MM.1S (cell line): ENCODE data around the gene ACP6.

ENCODE experiments used
- DNase-seq: peaks from one replicate; pipeline ENCODE4 v3.0.0-alpha.2; 2015
- H2AFZ ChIP-seq: fragments of 300-600 bp; sonication (generic); 2 replicates; pipeline ENCODE4 v1.6.0; 2016; ENCODE audit warnings: antibody characterized with exemption, low read length
- H3F3A ChIP-seq: fragments of 300-600 bp; sonication (generic); 2 replicates; pipeline ENCODE4 v1.6.1; 2016; ENCODE audit warnings: mild to moderate bottlenecking, antibody characterized with exemption, low read length, moderate library complexity, mixed read lengths; ENCODE audit not compliant: insufficient read depth
- H3K27ac ChIP-seq: fragments of 300-600 bp; sonication (generic); 2 replicates; pipeline ENCODE4 v1.5.1; 2016; ENCODE audit warnings: mild to moderate bottlenecking, low read length
- H3K27me3 ChIP-seq: fragments of 300-600 bp; sonication (generic); replicated peaks from 2 replicates; pipeline ENCODE4 v1.6.0; 2016; ENCODE audit warnings: low read length; ENCODE audit not compliant: insufficient read depth
- H3K36me3 ChIP-seq: fragments of 300-600 bp; sonication (generic); replicated peaks from 2 replicates; pipeline ENCODE4 v1.6.1; 2016; ENCODE audit warnings: mild to moderate bottlenecking, low read length, mixed read lengths; ENCODE audit not compliant: insufficient read depth
- H3K4me1 ChIP-seq: fragments of 300-600 bp; sonication (generic); 2 replicates; pipeline ENCODE4 v1.6.1; 2016; ENCODE audit warnings: low read length, mixed read lengths
- H3K4me2 ChIP-seq: fragments of 300-600 bp; sonication (generic); 2 replicates; pipeline ENCODE4 v1.6.0; 2016; ENCODE audit warnings: low read depth, low read length
- H3K4me3 ChIP-seq: fragments of 300-600 bp; sonication (generic); 2 replicates; pipeline ENCODE4 v1.5.1; 2016; ENCODE audit warnings: low read length, mixed read lengths
- H3K79me2 ChIP-seq: fragments of 300-600 bp; sonication (generic); 2 replicates; pipeline ENCODE4 v1.6.1; 2016; ENCODE audit warnings: mixed run types, low read length, mixed read lengths
- H3K9ac ChIP-seq: fragments of 300-600 bp; sonication (generic); 2 replicates; pipeline ENCODE4 v1.6.1; 2016; ENCODE audit warnings: low read length, mixed read lengths
- H3K9me2 ChIP-seq: fragments of 300-600 bp; sonication (generic); replicated peaks from 2 replicates; pipeline ENCODE4 v1.6.1; 2016; ENCODE audit warnings: mild to moderate bottlenecking, low read length, mixed read lengths; ENCODE audit not compliant: insufficient read depth
- H3K9me3 ChIP-seq: fragments of 300-600 bp; sonication (generic); replicated peaks from 2 replicates; pipeline ENCODE4 v1.6.1; 2016; ENCODE audit warnings: mild to moderate bottlenecking, low read length, mixed read lengths; ENCODE audit not compliant: insufficient read depth
- H4K20me1 ChIP-seq: fragments of 300-600 bp; sonication (generic); 2 replicates; pipeline ENCODE4 v1.6.1; 2016; ENCODE audit warnings: mild to moderate bottlenecking, low read length, moderate library complexity, mixed read lengths; ENCODE audit not compliant: insufficient read depth
- EZH2 ChIP-seq: fragments of 300-600 bp; sonication (generic); optimal IDR thresholded peaks from 2 replicates; pipeline ENCODE3; 2017; ENCODE audit warnings: low read depth, mild to moderate bottlenecking, antibody characterized with exemption, low read length, mixed read lengths
- EZH2phosphoT487 ChIP-seq: fragments of 300-600 bp; sonication (generic); IDR thresholded peaks from 2 replicates; pipeline ENCODE4 v1.6.1; 2018; ENCODE audit warnings: antibody characterized with exemption, low read length
- TF ChIP-seq, protein P1 (sequence below): fragments of 300-600 bp; sonication (generic); IDR thresholded peaks from 2 replicates; pipeline ENCODE4 v1.5.1; 2016; ENCODE audit warnings: antibody characterized with exemption, low read length, mixed read lengths

Gene ACP6

GRCh38 chr1:147620543-147620942 lies 49.8 kb downstream of the ACP6 start:
- no peak overlapping the region for H2AFZ ChIP-seq
- no peak overlapping the region for H3K27ac ChIP-seq
- TF ChIP-seq EZH2phosphoT487 (no peak), EZH2 (no peak)
- TF ChIP-seq, protein P1, sequence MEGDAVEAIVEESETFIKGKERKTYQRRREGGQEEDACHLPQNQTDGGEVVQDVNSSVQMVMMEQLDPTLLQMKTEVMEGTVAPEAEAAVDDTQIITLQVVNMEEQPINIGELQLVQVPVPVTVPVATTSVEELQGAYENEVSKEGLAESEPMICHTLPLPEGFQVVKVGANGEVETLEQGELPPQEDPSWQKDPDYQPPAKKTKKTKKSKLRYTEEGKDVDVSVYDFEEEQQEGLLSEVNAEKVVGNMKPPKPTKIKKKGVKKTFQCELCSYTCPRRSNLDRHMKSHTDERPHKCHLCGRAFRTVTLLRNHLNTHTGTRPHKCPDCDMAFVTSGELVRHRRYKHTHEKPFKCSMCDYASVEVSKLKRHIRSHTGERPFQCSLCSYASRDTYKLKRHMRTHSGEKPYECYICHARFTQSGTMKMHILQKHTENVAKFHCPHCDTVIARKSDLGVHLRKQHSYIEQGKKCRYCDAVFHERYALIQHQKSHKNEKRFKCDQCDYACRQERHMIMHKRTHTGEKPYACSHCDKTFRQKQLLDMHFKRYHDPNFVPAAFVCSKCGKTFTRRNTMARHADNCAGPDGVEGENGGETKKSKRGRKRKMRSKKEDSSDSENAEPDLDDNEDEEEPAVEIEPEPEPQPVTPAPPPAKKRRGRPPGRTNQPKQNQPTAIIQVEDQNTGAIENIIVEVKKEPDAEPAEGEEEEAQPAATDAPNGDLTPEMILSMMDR: no peak
- no peaks in the 10 kb centered on the region for H3K27me3 ChIP-seq
- no peaks in the 10 kb centered on the region for H3K36me3 ChIP-seq
- H3K4me1 ChIP-seq: no peaks in the 10 kb centered on the region
- H4K20me1 ChIP-seq: no peaks in the 10 kb centered on the region
- H3K9me3 ChIP-seq: no peaks in the 10 kb centered on the region
- no peaks in the 10 kb centered on the region for H3F3A ChIP-seq
- H3K4me2 ChIP-seq: no peak overlapping the region
- no peak overlapping the region for H3K9ac ChIP-seq
- no peak overlapping the region for H3K4me3 ChIP-seq
- no peaks in the 10 kb centered on the region for H3K9me2 ChIP-seq
- no peak for DNase-seq
- H3K79me2 ChIP-seq: no peaks in the 10 kb centered on the region

DNA sequence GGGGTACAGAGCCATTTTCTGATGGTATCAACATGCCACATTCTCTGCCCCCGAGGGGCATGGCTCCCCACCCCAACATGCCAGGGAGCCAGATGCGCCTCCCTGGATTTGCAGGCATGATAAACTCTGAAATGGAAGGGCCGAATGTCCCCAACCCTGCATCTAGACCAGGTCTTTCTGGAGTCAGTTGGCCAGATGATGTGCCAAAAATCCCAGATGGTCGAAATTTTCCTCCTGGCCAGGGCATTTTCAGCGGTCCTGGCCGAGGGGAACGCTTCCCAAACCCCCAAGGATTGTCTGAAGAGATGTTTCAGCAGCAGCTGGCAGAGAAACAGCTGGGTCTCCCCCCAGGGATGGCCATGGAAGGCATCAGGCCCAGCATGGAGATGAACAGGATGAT lies 50.6 kb downstream of the ACP6 start:
- H3F3A ChIP-seq: no peaks in the 10 kb centered on the region
- no peaks in the 10 kb centered on the region for H3K9me2 ChIP-seq
- H3K36me3 ChIP-seq: no peaks in the 10 kb centered on the region; the same call in 1 of the 2 replicates
- no peaks in the 10 kb centered on the region for H3K79me2 ChIP-seq
- no peak overlapping the region for H3K4me2 ChIP-seq
- H3K4me1 ChIP-seq: no peaks in the 10 kb centered on the region
- TF ChIP-seq EZH2phosphoT487: no peak
- TF ChIP-seq, protein P1: no peak
- no peak for TF ChIP-seq EZH2
- no peak overlapping the region for H3K4me3 ChIP-seq
- no peak overlapping the region for H2AFZ ChIP-seq
- no peak overlapping the region for H3K27ac ChIP-seq
- H4K20me1 ChIP-seq: no peaks in the 10 kb centered on the region
- H3K27me3 ChIP-seq: no peaks in the 10 kb centered on the region
- no peak overlapping the region for H3K9ac ChIP-seq
- no peak for DNase-seq
- no peaks in the 10 kb centered on the region for H3K9me3 ChIP-seq

GRCh38 chr1:147618771-147619170 lies 51.6 kb downstream of the ACP6 start:
- Histone ChIP-seq H3K4me2 (no peak overlapping the region), H3F3A (no peaks in the 10 kb centered on the region), H3K79me2 (no peaks in the 10 kb centered on the region), H3K4me3 (no peak overlapping the region), H3K27ac (no peak overlapping the region), H4K20me1 (no peaks in the 10 kb centered on the region), H3K4me1 (no peaks in the 10 kb centered on the region), H2AFZ (no peak overlapping the region), H3K27me3 (no peaks in the 10 kb centered on the region), H3K36me3 (no peaks in the 10 kb centered on the region; the same call in 1 of the 2 replicates), H3K9me3 (no peaks in the 10 kb centered on the region), H3K9ac (no peak overlapping the region), H3K9me2 (no peaks in the 10 kb centered on the region)
- DNase-seq: no peak
- no peak for TF ChIP-seq EZH2
- TF ChIP-seq, protein P1: no peak
- TF ChIP-seq EZH2phosphoT487: no peak
